Stimulated activated CD4-positive, alpha-beta T cell treated with anti-CD3 and anti-CD28 coated beads, Interleukin-1b, Interleukin-23, amount 100 ng/mL, for 1 hour (primary cell): ENCODE results near the gene MBLAC1.

Experiments used
- DNase-seq, 2 donors: peaks; one replicate each; pipeline ENCODE4 v3.0.0-alpha.2; 2020; ENCODE audit warnings: low read depth in 2 of 2

Gene MBLAC1

GRCh38 chr7:100095704-100096103, 31.1 kb upstream of the MBLAC1 start:
- no peak for DNase-seq

DNA sequence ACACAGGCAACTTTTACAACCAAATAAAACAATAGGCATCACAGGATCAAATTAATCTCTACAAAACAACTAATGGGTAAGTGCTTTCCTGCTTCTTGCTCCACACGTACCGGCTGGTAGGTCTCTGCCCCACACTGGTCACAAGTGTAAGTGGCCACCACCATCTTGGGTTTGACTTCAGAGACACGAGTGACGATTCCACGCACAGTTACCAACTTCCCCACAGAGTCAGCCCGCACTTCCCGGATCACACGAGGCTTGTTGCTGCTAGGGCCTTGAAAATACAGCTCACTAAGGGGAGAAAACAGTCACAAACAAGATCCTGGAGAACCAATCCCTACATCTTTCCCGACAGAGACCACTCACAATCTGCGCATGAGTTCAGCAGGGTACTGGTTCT, 27.9 kb upstream of the MBLAC1 start:
- DNase-seq: no peak

DNA sequence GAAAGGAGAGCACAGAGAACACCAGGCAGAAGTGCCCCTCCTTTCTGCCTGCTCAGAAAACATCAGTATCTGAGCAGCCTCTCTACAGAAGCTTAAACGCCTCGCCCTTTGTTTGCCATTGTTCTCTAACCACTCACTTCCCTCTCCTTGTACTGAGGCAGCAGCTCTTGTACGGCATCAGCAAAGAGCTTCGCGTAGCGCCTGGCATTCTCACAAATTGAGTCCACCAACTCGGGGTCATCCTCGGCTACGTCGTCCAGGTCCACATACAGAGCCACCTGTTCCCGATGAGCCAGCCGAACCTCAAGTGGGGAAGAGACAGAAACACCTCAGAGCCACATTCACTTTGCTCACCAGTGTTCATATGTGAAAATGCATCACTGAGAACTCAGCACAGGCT, 27.3 kb upstream of the MBLAC1 start:
- no peak for DNase-seq

DNA sequence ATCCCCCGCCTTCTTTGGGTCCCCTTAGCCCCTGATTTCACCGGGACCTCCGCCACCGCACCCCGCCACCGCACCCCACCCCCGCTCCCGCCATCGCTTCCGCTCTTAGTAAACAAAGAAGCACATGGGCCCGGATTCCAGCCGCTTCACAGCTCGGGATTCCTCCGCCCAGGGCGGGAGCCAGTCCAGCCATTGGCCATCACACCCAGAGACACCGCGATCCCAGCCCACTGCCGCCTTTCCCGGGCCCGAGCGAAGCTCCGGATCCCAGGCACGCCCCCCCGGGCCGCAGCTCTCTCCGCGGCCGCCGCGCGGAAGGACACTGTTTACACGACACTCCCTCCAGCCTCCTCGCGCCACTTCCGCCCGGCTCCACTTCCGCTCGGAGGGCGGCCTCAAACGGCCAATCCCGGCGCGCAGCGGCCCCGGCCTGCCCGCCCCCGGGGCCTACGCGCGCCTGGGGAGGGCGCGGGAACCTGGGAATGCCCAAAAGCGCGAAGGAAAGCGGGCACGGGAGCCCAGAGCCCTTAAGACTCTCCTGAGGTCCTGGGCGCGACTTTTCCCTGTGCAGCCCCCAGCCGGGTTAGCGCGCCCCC, 26.2 kb upstream of the MBLAC1 start:
- peak; percentile 60 to 64 for DNase-seq

DNA sequence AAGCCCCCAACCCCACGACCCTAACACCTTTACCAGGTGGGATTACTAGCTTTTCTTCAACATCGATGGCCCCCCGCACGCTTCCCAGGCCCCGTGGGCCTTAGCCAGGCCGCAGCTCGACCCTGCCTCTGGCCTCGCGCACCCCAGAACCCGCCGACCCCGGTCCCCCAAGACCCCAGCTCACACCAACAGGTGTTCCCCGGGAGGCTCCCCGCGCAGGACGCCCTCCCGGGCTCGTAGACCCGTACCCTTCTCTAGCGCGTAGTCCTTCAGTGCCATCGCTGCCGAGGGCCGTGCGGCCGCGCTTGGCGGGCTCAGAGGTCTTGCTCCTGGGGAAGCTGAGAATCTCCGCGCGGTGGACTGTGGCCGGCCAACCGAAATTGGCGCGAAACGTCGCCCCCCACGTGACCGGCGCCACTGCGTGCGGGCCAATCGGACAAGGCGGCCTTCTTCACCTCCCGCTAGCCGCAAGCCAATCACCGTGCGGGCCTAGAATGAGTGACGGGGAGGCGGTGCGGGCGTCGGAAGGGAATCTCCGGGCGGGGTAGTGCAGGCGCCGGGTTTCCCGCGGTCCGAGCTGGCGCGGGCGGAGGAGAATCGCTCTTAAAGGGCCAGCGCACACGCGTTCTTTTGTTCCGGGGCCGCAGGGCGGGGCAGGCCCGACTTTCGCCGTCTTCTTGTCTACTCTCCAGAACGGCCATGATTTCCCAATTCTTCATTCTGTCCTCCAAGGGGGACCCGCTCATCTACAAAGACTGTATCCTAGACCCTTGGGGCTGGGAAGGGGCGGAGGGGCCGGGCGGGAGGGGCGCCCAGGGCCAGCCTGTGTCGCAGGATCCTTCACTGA, 25.5 kb upstream of the MBLAC1 start, which contains the start of the genes AP4M1 and MCM7:
TSS of gene AP4M1 (plus strand) at position 628 of the 847 bp plus-strand sequence. CDS start at position 700, 72 bp downstream.
TSS of gene MCM7 (minus strand) at position 382 of the 847 bp plus-strand sequence. CDS start at position 279, 103 bp downstream.
- peak; percentile 87 to 91 for DNase-seq

GRCh38 chr7:100102950-100103840, 23.6 kb upstream of the MBLAC1 start:
- DNase-seq: no peak

DNA sequence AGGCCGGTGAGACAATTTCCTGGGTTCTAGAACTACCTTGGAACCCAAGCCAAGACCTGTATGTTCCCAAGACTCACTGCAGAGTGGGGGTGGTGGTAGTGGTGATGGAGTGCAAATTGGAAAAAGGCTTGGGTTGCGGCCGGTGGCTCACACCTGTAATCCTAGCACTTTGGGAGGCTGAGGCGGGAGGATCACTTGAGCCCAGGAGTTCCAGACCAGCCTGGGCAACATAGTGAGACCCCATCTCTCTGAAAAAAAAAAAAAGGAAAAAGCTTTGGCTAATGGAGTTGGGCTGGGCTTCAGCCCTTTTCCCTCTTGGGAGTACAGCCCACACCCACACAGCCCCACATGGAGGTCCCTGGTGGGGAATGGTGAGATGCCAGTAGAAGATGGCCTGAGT, 21.2 kb upstream of the MBLAC1 start:
- no peak for DNase-seq

DNA sequence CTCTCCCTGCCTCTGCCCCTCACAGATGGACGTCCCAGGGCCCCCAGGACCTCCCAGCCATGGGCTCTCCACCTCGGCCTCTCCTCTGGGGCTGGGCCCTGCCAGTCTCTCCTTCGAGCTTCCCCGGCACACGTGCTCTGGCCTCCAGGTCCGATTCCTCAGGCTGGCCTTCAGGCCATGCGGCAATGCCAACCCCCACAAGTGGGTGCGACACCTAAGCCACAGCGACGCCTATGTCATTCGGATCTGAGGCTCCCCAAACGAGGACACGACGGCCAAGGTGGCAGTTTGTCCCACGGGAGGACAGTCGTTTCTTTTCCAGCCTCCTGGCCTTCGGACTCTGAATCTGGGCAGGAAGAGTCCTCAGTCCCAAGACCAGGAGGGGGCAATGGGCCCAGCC, 20.1 kb upstream of the MBLAC1 start:
- no peak for DNase-seq

- no peak for DNase-seq
These were observed 19.5 kb upstream of the MBLAC1 start for GRCh38 chr7:100107125-100107737.

DNA sequence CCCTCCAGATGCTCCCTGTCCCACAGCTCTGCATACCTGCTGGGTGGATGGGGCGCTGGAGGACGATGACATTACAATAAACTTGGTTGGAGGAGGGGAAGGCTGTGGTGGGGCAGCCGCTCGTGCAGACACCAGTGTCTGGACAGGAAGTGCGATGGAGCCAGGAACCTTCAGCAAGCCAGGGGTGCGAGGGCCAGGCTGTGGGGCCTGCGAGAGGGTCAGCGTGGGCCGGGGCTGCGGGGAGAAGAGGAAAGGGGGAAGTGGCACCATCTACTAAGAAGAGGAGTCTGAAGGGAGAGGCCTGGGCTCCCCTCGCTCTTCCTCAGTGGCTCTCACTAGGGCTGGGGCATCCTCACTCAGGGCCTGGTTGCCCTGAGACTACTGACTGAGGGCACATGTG, 18.9 kb upstream of the MBLAC1 start:
- DNase-seq: no peak

GRCh38 chr7:100109521-100110163, 17.1 kb upstream of the MBLAC1 start:
- DNase-seq: no peak

DNA sequence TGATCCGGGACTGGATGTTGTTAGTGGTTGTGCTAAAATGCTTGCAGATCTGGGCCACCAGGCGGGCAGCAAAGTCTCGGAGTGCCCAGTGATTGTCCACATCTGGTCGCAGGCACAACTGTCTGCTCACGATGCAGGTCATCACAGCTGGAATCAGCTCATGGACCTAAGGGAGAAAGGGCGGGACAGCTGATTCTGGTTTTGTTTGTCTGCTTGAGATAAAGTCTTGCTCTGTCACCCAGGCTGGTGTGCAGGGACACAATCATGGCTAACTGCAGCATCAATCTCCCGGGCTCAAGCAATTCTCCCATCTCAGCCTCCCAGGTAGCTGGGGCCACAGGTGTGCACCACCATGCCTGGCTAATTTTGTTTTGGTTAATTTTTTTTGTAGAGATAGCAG, 15.6 kb upstream of the MBLAC1 start:
- no peak for DNase-seq

- no peak for DNase-seq
These were observed 14.9 kb upstream of the MBLAC1 start for GRCh38 chr7:100111914-100112313.

GRCh38 chr7:100115026-100115425, 11.7 kb upstream of the MBLAC1 start:
- DNase-seq: no peak

DNA sequence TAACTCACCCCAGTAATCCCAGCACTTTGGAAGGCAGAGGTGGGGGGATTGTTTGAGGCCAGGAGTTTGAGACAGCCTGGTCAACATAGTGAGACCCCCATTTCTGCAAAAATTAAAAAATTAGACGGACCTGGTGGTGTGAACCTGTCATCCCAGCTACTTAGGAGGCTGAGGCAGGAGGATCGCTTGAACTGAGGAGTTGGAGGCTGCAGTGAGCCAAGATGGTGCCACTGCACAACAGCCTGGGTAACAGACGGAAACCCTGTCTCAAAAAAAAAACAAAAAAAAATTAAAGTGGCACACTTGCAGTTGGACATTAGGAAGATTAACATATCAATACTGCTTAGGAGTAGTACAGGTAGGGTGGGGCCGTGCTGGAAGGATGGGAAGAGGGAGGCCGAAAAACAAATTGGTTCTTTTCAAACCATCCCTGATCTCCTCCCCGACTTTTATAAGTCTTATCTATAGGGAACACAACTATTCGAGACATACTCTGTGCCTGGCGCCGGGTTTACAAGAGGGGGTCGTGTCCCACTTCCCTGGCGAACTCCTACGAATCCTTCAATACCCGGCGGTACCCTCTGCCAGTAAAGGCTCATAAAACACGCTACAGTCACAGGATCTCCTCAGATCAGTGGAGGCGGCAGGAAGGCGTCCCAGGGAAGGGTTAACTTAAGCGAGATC, 8.2 kb upstream of the MBLAC1 start:
- no peak for DNase-seq

GRCh38 chr7:100119072-100119969, 7.4 kb upstream of the MBLAC1 start, which contains the start of the genes CNPY4 and TAF6:
CNPY4 (plus strand) TSS chr7:100119634; CDS start chr7:100119745, 111 bp downstream.
TAF6 (minus strand) TSS chr7:100119358; CDS start chr7:100114209, 5,149 bp downstream.
- DNase-seq: peak; percentile 88 to 92

- peak in 1 of 2 donors; percentile 34 for DNase-seq
These were observed 6.6 kb upstream of the MBLAC1 start for GRCh38 chr7:100119970-100120732.

GRCh38 chr7:100120733-100121036, 6.1 kb upstream of the MBLAC1 start:
- DNase-seq: no peak

- no peak for DNase-seq
These were observed 4.7 kb upstream of the MBLAC1 start for GRCh38 chr7:100122067-100122466.
